ENCODE data around the gene MGST3. TPM values are rescaled to one million over a fixed set of nuclear protein-coding genes. Genes with fewer than 3 reads are reported as not detected.

The MGST3 gene
- 63.2 and 131 TPM in 2 replicates for total RNA-seq

DNA sequence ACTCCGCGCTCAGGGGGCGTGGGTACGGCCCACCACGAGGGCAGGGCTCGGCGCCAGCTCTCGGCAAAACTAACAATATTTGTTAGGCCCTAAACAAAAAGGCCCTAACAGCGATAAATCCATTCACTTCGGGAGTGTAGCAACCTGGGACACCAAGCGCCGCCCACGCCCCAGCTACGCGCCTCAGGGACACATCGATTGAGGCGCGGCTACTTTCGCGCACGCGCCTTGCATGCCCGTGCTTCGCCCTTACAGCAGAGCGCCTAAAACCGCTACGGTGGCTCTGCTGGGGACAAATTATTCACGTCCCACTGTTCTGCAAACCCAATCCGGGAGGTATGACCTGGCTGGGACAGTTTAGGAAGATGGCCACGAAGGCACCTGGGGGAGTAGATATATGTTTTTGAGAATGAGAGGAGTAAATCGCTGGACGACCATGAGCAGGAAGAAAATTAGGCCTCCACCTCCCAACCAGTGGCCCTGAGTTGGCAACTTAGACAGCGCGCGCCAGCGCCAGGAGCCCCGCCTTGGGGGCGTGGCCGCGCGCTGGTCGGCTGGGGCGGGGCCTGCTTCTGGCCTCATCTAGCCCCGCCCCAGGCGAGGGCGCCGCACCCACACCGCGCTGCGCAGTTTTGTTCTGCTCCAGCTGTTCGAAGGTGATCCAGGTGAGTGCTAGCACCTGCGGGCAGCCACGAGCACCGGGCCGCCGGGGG lies at the start of gene MGST3:
TSS of gene MGST3 (plus strand) at position 606 of the 713 bp plus-strand sequence. CDS start 18,614 bp downstream, outside the sequence.

GRCh38 chr1:165697881-165698760 lies 67.1 kb downstream of the MGST3 start, which contains the start of gene ALDH9A1:
Gene ALDH9A1 (minus strand): TSS chr1:165698562. CDS start chr1:165698558, 4 bp downstream.

Other genes starting within 250 kb of the MGST3 start
- not detected in 2 replicates for gene RXRG, start 186.1 kb upstream of the MGST3 start, total RNA-seq
- gene LRRC52, start 87.2 kb upstream of the MGST3 start, total RNA-seq = not detected in 2 replicates
- gene ALDH9A1, start 67.3 kb downstream of the MGST3 start, total RNA-seq = 67.2 and 96.6 TPM in 2 replicates
- gene TMCO1, start 137.6 kb downstream of the MGST3 start, total RNA-seq = 74.6 and 102 TPM in 2 replicates
- 41.2 and 72.7 TPM in 2 replicates for gene UCK2, start 196.4 kb downstream of the MGST3 start, total RNA-seq

Measured in placental epithelial cell (primary cell).